NCI-H146 treated with DMSO at 0.1 percent for 48 hours (cell line): ENCODE data around the gene GALNT14.

Experiments used
- DNase-seq: peaks from one replicate; lab custom pipeline; 2025; ENCODE audit not compliant: unreplicated experiment; lab: John Stamatoyannopoulos, UW

GALNT14 gene

GRCh38 chr2:31016648-31017047 is 121.6 kb downstream of the GALNT14 start:
- no peak for DNase-seq

DNA sequence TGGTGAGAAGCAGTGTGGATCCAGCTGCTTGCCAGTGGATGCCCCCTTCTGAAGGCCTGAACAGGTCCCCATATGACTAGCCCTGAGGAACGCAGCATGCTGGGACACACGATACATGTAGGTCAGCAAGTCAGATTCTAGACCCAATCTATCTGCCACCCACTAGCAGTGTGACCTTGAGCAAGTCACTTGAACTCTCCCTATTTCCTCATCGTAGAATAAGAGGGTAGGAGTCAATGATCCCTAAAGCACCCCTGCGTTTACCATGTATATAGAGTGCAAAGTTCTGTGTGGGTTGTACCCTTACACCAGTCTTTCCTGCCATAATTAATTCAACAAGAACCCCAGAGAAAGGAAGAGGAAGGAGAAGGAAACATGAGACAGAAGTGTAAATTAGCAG is 123.7 kb downstream of the GALNT14 start:
- DNase-seq, result no peak

DNA sequence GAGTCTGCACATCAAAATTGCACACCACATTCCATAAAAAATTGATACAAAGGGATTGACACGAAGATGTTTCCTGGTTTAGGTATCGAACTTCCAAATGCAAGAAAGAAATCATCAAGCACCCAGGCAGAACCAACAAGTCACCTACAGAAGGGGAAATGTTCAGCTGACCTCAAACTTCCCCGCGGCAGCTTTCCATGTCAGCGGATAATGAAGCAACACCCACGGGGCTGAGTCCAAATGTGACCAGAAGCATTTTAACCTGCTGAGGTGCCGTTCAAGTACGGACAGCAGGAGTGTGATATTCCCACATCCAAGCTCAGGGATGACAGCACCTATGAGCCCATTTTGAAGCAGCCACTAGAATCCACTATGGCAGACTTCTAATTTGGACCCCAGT is 124.9 kb downstream of the GALNT14 start:
- DNase-seq, result no peak

DNA sequence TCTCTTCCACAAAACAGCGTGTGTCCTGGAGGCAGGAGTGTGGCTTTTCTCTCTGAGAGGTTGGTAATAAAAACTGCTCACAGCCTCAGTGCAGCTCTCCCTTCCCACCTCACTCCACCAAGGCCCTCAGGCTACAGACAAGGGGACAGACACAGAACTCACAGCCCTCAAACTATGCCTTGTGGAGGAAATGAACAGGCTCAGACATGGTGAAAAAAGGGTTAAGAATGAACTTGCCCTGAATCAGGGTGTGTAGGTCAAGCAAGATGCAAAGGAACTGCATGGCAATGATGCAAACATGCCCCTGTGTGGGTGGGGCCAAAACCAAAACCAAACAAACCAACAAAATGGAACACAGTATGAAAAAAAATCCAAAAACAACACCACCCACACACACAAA is 125.8 kb downstream of the GALNT14 start:
- DNase-seq, result no peak

- DNase-seq, result no peak
Measured at GRCh38 chr2:31011587-31011986, 126.7 kb downstream of the GALNT14 start.

DNA sequence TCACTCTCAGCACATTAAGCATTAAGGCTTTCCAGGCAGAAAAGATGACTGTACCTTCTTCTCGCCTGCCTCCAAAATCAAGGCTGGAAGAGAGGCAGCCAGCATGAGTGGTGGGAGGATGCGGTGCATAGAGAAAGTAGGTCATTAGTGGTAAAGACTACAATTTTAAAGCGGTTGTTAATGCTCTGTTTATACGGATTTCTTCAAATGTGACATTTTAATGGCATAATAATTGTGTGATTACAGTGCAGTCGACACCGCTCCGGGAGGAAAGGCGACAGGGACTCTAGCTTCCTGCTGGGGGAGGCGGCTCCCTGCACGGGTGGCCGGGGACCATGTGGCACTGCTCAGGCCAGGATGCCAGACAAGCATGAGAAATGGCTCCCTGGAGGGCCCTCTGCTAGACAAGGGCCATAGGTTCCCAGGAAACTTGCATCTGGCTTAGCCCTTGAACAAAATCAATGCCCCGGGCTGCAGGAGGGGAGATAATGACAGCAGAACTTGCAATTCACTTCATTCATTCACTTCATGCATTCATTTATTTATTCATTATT is 129.6 kb downstream of the GALNT14 start:
- DNase-seq, result no peak

GRCh38 chr2:31004257-31004656 is 134.0 kb downstream of the GALNT14 start:
- DNase-seq, result no peak

DNA sequence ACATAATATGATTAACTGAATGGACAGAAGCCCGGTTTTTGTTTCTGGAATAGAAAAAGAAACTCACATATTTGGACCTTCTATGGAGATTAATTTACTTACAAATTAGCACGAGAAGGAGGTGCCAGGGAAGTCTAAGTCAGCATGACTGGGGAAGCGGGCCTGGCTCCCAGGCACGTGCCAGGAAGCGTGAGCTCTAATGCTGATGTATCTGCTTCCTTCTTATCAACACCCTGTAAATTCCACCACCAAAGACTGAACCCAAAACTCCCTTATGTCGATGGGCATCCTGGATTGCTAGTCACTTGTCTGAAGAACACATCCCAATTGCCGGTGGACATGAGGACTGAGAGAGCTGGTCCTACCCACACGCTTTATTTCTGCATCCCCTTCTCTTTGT is 134.5 kb downstream of the GALNT14 start:
- no peak for DNase-seq

DNA sequence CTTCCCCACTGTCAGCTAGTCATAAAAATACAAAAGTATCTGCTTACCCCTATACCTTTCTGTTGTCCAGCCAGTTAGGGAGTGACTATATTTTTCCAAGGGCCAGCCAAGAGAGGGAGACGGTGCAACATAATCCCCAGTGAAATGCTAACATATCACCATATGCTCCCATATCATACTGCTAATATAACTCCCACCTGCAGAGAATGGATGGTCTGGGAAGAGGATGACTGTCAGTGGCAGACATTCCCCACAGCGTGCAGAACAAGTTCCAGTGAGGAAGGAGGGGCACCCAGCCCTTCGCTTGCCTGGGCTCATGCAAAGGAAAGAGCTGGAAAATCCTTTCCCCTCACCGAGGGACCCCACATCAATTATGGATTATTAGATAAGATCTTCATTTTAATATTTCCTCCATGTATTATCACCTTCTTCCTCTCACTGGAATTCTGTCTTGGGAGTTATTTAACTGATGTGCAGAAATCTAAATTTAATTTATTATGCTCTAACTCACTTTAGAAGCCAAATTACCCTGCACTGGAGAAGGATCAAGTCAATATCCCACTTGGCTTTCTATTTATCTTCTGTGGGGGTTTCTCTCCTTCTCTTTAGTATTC is 135.6 kb downstream of the GALNT14 start:
- DNase-seq, result no peak

- no peak for DNase-seq
Measured at GRCh38 chr2:31000970-31001369, 137.3 kb downstream of the GALNT14 start.

- no peak for DNase-seq
Measured at GRCh38 chr2:30998672-30999071, 139.6 kb downstream of the GALNT14 start.

DNA sequence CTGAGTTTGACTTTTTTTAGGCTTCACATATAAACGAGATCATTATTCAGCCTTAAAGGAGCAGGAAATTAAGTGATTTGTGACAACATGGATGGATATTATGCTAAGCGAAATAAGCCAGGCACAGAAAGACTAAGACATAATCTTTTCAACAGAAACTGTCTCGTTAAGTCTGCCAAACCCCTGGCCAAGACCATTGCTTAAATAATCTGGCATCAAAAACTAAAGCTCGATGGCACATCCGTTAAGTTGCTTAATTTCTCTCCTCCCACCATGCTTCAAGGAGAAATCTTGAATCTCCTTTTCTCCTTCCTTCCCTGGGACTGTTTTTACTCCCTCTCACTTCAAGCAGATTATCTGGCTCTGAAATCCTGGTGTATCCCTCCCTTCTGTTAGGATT is 140.3 kb downstream of the GALNT14 start:
- DNase-seq, result no peak

GRCh38 chr2:30994227-30995056 is 143.8 kb downstream of the GALNT14 start:
- DNase-seq, result no peak

DNA sequence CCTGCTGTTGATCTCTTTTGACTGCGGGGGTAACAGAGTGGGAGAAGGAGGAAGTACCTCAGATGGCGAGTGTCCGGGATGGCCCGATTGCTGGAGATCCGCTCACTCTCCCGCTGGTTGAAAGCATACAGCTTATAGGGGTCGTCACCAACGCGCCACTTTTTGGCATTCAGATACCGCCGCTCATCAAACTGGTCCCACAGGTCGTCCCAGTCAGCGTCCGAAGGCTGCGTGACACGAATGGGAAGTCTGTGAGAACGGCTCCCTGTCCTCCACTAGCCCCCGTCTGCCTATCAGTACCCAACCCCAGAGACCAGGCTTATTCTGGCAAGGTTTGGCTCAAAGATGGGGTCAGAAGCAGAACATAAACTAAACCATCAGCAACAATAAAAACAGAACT is 145.5 kb downstream of the GALNT14 start:
- DNase-seq, result no peak

DNA sequence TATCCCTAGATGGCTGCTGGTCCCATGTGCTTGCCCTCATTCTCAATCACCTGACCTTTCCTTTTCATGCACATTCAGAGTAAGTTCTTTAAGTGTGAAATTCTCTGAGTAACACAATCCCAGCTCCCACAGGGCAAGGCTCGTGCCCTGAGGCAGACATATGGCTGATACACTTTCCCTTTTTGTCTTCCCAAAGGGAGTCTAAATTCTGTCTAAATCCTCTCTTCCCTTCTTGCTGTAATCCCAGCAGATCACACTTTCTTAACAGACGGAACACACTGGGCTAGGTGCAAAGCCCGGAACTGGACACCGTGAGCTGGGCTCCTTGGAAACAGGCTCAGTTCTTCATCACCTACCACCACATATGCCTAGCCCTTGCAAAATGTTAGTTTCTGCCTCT is 147.6 kb downstream of the GALNT14 start:
- no peak for DNase-seq

- DNase-seq, result no peak
Measured at GRCh38 chr2:30990176-30990575, 148.1 kb downstream of the GALNT14 start.

DNA sequence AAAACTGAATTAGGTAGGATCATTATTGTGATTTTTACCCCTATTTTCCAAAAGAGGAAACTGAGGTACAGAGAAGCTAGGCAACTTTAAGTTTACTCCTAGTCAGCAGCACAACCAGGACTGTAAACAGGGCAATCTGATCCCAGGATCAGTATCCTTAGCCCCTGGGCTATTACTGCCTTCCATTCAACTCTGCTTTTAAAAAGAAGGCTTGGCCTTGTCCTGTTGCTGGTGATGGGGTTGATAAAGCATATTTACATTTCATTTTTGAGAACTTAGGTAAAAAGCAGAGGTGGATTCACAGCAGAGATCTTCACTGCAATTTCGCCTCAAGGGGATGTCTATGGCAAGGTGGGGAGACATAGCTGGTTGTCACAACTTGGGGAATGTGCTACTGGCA is 148.5 kb downstream of the GALNT14 start:
- DNase-seq, result no peak

- DNase-seq, result no peak
Measured at GRCh38 chr2:30987566-30987965, 150.7 kb downstream of the GALNT14 start.

DNA sequence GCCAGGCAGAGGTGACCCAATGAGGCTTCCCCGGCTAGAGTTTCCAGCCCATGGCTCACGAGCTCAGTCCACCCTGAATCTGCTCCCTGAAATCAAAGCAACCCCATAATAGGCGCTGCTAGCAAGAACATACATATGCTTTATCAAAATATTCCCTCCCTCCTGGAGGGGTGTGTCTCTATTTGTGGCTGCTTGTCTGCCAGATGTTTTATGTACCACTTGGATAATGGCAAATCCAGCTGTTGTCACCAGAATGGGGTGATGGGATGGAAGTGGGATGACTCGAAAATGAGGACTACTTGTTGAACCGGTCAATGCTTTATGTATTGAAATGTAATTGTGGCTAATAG is 152.0 kb downstream of the GALNT14 start:
- DNase-seq, result no peak

DNA sequence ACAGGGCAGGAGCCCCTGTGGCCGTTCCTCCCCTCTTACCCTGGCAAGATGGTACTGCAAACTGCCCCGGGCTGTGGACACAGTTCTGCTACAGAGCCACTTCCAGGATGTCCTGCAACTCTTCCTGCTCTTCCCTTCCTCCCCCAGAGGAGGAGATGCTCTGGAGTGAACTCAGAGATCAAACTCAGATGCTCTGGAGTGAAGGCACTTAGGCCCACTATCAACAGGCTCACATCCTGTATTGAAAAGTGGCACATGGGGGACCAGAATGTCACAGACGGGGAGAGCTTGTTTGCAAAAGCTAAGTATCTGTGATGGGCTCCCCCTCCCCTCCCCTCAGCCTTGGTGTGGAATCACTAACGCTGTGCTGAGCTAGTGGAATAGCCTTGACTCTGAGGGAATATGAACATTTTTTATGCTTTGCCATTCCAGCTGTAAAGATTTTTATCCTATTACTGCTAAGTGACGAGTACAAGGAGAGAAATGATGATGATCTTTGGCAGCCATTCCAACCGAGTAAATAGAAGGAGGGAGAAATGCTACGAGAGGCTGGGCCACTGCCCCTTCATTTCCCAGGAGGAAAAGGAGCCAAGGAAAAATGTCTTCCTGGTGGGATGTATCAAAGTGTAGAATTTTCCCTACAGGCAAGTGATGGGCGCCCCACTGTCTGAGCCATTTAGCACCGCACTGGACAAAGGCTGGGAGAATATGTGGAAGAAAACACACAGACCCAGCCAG is 152.6 kb downstream of the GALNT14 start:
- DNase-seq, result no peak

DNA sequence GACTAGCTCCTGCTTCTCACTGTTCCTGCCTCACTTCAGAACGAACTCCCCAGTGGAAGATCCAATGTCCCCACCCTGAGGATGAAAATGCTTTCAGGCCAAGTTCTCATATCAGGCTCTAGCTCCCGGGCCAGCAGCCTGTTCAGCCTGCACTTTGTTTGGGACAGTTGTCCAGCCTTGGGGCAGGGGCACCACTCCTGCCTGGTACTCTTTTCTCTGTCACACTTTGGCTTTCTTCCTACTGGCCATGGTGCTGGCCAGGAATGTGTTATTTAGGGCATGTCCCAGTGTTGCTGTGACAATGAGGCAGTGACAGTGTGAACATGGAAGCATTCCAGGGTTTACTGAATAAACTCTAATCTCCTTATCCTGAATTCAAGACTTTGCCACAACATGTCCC is 154.1 kb downstream of the GALNT14 start:
- DNase-seq, result no peak

GRCh38 chr2:30981510-30981909 is 156.7 kb downstream of the GALNT14 start:
- DNase-seq, result no peak
